PC-9 (cell line): ENCODE data around the gene P4HA1. TPM values are rescaled to one million over a fixed set of nuclear protein-coding genes. Genes with fewer than 3 reads are reported as not detected.

Source experiments
- Bru-seq: library from RNA; stranded (reverse); fragments of 400-500 nt; gene quantifications from one replicate; lab custom pipeline; 2021; lab: Mats Ljungman, UMichigan
- BruChase-seq, 2 experiments: library from RNA; stranded (reverse); fragments of 400-500 nt; gene quantifications; one replicate each; lab custom pipeline; 2021; lab: Mats Ljungman, UMichigan
- BruUV-seq: library from RNA; stranded (reverse); fragments of 400-500 nt; replicated peaks from 2 replicates; lab custom pipeline; 2021; lab: Mats Ljungman, UMichigan
- CTCF ChIA-PET: fragments of 300-600 bp; sonication (Branson Sonifier 250); formaldehyde crosslinking; loops from one replicate; lab custom pipeline; 2022; ENCODE audit warnings: antibody characterized with exemption; lab: Charles Lee
- POLR2A ChIA-PET: fragments of 300-600 bp; sonication (Branson Sonifier 250); formaldehyde crosslinking; loops from one replicate; lab custom pipeline; 2022; ENCODE audit warnings: antibody characterized with exemption; ENCODE audit not compliant: unreplicated experiment; lab: Charles Lee
- DNase-seq, 2 experiments: peaks; one replicate each; pipeline versions ENCODE4 v3.0.0 to v3.0.0-alpha.2; 2015 to 2022; ENCODE audit warnings: mixed read lengths in 1 of 2
- H2AFZ ChIP-seq: fragments of 200-600 bp; sonication (generic); 2 replicates; pipeline ENCODE4 v1.8.1; 2017; ENCODE audit warnings: antibody characterized with exemption
- H3F3A ChIP-seq: fragments of 200-600 bp; sonication (generic); 2 replicates; pipeline ENCODE4 v1.8.1; 2017; ENCODE audit warnings: antibody characterized with exemption, mild to moderate bottlenecking, low read depth; ENCODE audit not compliant: insufficient read depth
- H3K27ac ChIP-seq: fragments of 200-600 bp; sonication (generic); 2 replicates; pipeline ENCODE4 v1.6.1; 2016; ENCODE audit warnings: mixed run types
- H3K27me3 ChIP-seq: fragments of 200-600 bp; sonication (generic); 2 replicates; pipeline ENCODE4 v1.6.1; 2016; ENCODE audit warnings: low read depth, mixed run types; ENCODE audit not compliant: insufficient read depth
- H3K36me3 ChIP-seq: fragments of 200-600 bp; sonication (generic); 2 replicates; pipeline ENCODE4 v1.6.1; 2016; ENCODE audit warnings: low read depth, mixed run types
- H3K4me1 ChIP-seq: fragments of 200-600 bp; sonication (generic); replicated peaks from 2 replicates; pipeline ENCODE4 v1.6.1; 2016; ENCODE audit warnings: mixed run types; ENCODE audit not compliant: insufficient read depth
- H3K4me2 ChIP-seq: fragments of 200-600 bp; sonication (generic); 2 replicates; pipeline ENCODE4 v1.6.1; 2017; ENCODE audit warnings: mixed run types
- H3K4me3 ChIP-seq: fragments of 200-600 bp; sonication (generic); 2 replicates; pipeline ENCODE4 v1.6.1; 2016; ENCODE audit warnings: mixed run types
- H3K79me2 ChIP-seq: fragments of 200-600 bp; sonication (generic); 2 replicates; pipeline ENCODE4 v1.6.1; 2017; ENCODE audit warnings: low read depth, mixed run types
- H3K9me2 ChIP-seq: fragments of 200-600 bp; sonication (generic); 2 replicates; pipeline ENCODE4 v1.8.1; 2017; ENCODE audit warnings: mild to moderate bottlenecking; ENCODE audit not compliant: insufficient read depth
- H3K9me3 ChIP-seq: fragments of 200-600 bp; sonication (generic); 2 replicates; pipeline ENCODE4 v1.8.1; 2016; ENCODE audit warnings: low read depth; ENCODE audit not compliant: insufficient read depth
- H4K20me1 ChIP-seq: fragments of 200-600 bp; sonication (generic); 2 replicates; pipeline ENCODE4 v1.8.1; 2017; ENCODE audit not compliant: insufficient read depth
- EZH2 ChIP-seq: fragments of 200-600 bp; sonication (generic); IDR thresholded peaks from 2 replicates; pipeline ENCODE4 v1.8.0; 2017; ENCODE audit warnings: antibody characterized with exemption, low read depth
- intact Hi-C: fragments of 100-400 bp; cut with micrococcal nuclease; formaldehyde crosslinking; loops from one replicate; pipeline ENCODE4 v1.10.0; 2022; ENCODE audit not compliant: unreplicated experiment
- long read RNA-seq: library from polyadenylated mRNA; stranded (forward); transcript quantifications from one replicate; pipeline ENCODE4 v2.0.0, GENCODE V29; 2022
- total RNA-seq: library from RNA; stranded (reverse); gene quantifications from 2 replicates; pipeline ENCODE4 v1.2.3, GENCODE V29; 2021
- TF ChIP-seq, protein P1 (sequence below): fragments of 200-600 bp; sonication (generic); conservative IDR thresholded peaks from 2 replicates; pipeline ENCODE4 v1.6.1; 2017; ENCODE audit warnings: mixed run types, antibody characterized with exemption, mild to moderate bottlenecking, moderate library complexity

The P4HA1 gene
- total RNA-seq (21.0 and 25.5 TPM in 2 replicates), Bru-seq, nascent RNA (percentile 83 among the genes with signal in this experiment), BruChase-seq, experiment 1, labeled RNA remaining after a 2-hour chase (percentile 72 among the genes with signal in this experiment), BruChase-seq, experiment 2, labeled RNA remaining after a 6-hour chase (percentile 66 among the genes with signal in this experiment)
- long read RNA-seq, transcript P4HA1-203 (15 exons, 2,727 nt): major isoform, 17 of 36 reads
- long read RNA-seq, transcript P4HA1-202 (15 exons, 2,727 nt): minor isoform, 16 of 36 reads
- long read RNA-seq, partial matches to known transcripts: 2 of 36 reads
- long read RNA-seq, other reads (novel, unspliced or antisense): 1 of 36 reads

DNA sequence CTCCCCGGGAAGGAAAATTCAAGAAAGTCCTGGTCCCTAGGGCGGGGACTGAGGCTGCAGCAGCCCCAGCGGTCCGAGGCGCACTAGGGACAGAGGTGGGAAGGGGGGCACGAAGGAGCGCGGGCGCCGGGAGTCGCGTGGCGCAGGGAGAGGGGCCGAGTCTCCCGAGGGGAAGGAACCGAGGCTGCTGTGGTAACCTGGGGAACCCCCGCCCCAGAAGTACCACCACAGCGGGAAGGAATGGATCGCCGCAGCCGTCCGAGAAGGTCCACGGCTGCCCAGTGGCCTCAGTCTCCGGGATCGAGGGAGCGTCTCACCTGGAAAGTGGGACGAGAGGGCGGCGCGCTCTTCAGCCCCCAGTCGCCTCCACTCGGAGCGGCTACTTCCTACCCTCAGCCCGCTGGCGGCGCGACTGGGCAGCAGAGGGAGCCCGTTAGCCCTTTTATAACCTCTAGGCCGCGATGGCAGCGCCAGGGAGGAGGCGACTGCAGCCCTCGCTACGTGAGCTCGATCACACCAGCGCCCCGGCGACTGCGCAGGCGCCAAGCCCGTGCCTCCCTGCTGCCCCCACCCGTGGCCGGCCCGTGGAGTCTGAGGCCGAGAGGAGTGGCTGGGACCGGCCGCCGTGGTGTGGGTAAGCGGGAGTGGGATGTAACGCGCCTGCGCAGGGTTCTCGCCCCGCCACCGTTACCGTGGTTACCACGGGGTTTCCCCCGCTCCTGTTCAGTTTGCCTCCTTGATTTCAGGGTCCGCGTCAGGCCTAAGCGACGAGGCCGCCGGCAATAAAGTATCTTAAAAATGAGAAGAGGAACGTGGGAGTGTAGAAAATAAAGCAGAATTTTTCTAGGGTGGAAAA, at the start of gene P4HA1:
Gene P4HA1 (minus strand): TSS at position 418 of the 856 bp plus-strand sequence. CDS start 21,983 bp downstream, outside the sequence.
- Histone ChIP-seq H2AFZ (peak within 1 kb of the TSS; percentile 90), H3K27ac (peak within 1 kb of the TSS; percentile 65), H3F3A (peaks cover 32% of the 10 kb centered on the region), H3K27me3 (no peaks in the 10 kb centered on the region), H3K4me1 (peaks cover 18% of the 10 kb centered on the region), H3K9me2 (no peaks in the 10 kb centered on the region), H3K4me2 (peak within 1 kb of the TSS; percentile 88), H3K4me3 (peak within 1 kb of the TSS; percentile 93), H4K20me1 (no peaks in the 10 kb centered on the region), H3K79me2 (peaks cover 39% of the 10 kb centered on the region), H3K36me3 (no peaks in the 10 kb centered on the region), H3K9me3 (no peaks in the 10 kb centered on the region)
- POLR2A ChIA-PET: interaction anchor here (0.5 to 1.7 kb wide), 24 partner anchors 13 to 1026 kb away, joined by 3 to 30 read pairs (median 4); no protein-coding TSS in a partner anchor
- TF ChIP-seq, protein P1, sequence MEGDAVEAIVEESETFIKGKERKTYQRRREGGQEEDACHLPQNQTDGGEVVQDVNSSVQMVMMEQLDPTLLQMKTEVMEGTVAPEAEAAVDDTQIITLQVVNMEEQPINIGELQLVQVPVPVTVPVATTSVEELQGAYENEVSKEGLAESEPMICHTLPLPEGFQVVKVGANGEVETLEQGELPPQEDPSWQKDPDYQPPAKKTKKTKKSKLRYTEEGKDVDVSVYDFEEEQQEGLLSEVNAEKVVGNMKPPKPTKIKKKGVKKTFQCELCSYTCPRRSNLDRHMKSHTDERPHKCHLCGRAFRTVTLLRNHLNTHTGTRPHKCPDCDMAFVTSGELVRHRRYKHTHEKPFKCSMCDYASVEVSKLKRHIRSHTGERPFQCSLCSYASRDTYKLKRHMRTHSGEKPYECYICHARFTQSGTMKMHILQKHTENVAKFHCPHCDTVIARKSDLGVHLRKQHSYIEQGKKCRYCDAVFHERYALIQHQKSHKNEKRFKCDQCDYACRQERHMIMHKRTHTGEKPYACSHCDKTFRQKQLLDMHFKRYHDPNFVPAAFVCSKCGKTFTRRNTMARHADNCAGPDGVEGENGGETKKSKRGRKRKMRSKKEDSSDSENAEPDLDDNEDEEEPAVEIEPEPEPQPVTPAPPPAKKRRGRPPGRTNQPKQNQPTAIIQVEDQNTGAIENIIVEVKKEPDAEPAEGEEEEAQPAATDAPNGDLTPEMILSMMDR: peak; percentile 68
- TF ChIP-seq EZH2: no peak
- BruUV-seq: TSS peak; percentile 56
- intact Hi-C loops: loop anchor here (1.0 to 2.0 kb wide), 2 partner anchors 14 to 63 kb away; partner anchors contain the start of gene NUDT13
- CTCF ChIA-PET: interaction anchor here (0.6 to 2.0 kb wide), 10 partner anchors 14 to 1111 kb away, joined by 3 to 14 read pairs (median 4); partner anchors contain the start of gene NUDT13
- peak; percentile 90 to 98 for DNase-seq

DNA sequence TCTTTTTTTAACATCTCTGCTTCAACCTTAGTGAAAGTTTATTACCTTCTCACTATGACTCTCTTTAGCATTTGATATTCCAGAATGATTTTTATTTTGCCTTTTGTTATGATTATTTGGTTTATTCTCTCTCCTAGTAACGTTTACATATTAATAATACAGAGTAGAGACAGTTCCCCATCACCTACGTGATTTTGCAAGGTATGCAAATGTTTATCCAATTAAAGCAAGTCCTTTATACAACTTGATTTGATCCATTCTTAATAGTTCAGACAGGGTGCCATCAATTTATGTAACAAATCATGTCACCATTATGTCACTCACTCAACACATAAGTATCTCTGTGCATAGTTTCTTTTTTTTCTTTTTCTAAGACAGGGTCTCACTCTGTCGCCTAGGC, 44.9 kb upstream of the P4HA1 start:
- Histone ChIP-seq H4K20me1 (no peaks in the 10 kb centered on the region; the same call in 1 of the 2 replicates), H3K9me2 (no peaks in the 10 kb centered on the region), H3F3A (no peaks in the 10 kb centered on the region; the same call in 1 of the 2 replicates), H3K4me2 (no peak overlapping the region), H3K27me3 (no peaks in the 10 kb centered on the region), H3K4me3 (no peak overlapping the region), H3K79me2 (no peaks in the 10 kb centered on the region), H3K36me3 (peaks cover 33% of the 10 kb centered on the region), H3K4me1 (no peaks in the 10 kb centered on the region), H2AFZ (no peak overlapping the region), H3K9me3 (no peaks in the 10 kb centered on the region), H3K27ac (no peak overlapping the region)
- DNase-seq: no peak
- no peak for TF ChIP-seq EZH2
- TF ChIP-seq, protein P1: no peak
- BruUV-seq: no TSS peak
- intact Hi-C loops: no loop called here
- ChIA-PET POLR2A (no interaction called here), CTCF (no interaction called here)

DNA sequence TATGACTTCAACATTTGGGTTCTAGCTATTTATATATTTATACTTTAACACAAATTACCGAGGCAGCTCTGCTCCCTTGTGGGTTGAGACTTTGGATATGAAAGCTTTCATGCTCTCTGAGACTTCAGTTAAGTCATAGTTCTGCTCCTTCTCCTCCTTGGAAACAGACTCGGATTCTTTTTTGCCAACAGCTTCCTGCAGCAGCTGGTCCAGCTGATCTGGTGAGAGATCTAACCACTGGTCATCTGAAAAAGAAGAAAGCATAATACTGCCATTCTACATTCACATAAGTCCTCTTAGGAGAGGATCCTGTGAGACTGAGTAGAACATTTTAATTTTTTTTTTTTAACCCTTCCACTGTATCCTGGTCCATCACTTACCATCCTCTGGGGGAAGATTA, 42.6 kb upstream of the P4HA1 start:
- ChIA-PET CTCF (no interaction called here), POLR2A (no interaction called here)
- intact Hi-C loops: no loop called here

More for the DNA sequence above, 42.6 kb upstream of the P4HA1 start:
- DNase-seq: no peak
- TF ChIP-seq EZH2: no peak
- TF ChIP-seq, protein P1: no peak
- Histone ChIP-seq H3K36me3 (peaks cover 41% of the 10 kb centered on the region), H3K79me2 (no peaks in the 10 kb centered on the region), H4K20me1 (0 out of 2 replicates have a peak, but pooled peaks cover 1% of the 10 kb centered on the region), H3K9me2 (no peaks in the 10 kb centered on the region), H3K4me1 (no peaks in the 10 kb centered on the region), H3K27me3 (no peaks in the 10 kb centered on the region), H3F3A (peaks cover 10% of the 10 kb centered on the region), H2AFZ (no peak overlapping the region), H3K4me3 (no peak overlapping the region), H3K9me3 (no peaks in the 10 kb centered on the region), H3K27ac (no peak overlapping the region), H3K4me2 (no peak overlapping the region)
- BruUV-seq: no TSS peak
